Loucy (cell line): ENCODE data around the gene NTN5.
"Not testable (repeated sequence)": the region's sequence is repeated elsewhere in the genome, so short reads cannot be mapped to it uniquely, and the experiment has no call there.

ENCODE experiments used
- H2AFZ ChIP-seq: fragments of 200-600 bp; sonication (generic); 2 replicates; pipeline ENCODE4 v1.6.0; 2016; ENCODE audit warnings: antibody characterized with exemption, mild to moderate bottlenecking, low read length, moderate library complexity
- H3F3A ChIP-seq: fragments of 200-600 bp; 2 replicates; pipeline ENCODE4 v1.6.0; 2016; ENCODE audit warnings: antibody characterized with exemption, low read depth, mild to moderate bottlenecking
- H3K27me3 ChIP-seq: fragments of 200-600 bp; sonication (generic); 2 replicates; pipeline ENCODE4 v1.6.1; 2014; ENCODE audit warnings: low read length, mild to moderate bottlenecking; ENCODE audit not compliant: insufficient read depth, poor library complexity, severe bottlenecking
- H3K36me3 ChIP-seq: fragments of 200-600 bp; sonication (generic); 2 replicates; pipeline ENCODE4 v1.6.1; 2016; ENCODE audit warnings: low read length; ENCODE audit not compliant: insufficient read depth
- H3K4me1 ChIP-seq: fragments of 200-600 bp; sonication (generic); 2 replicates; pipeline ENCODE4 v1.5.1; 2014; ENCODE audit warnings: low read length, mild to moderate bottlenecking; ENCODE audit not compliant: insufficient read depth, poor library complexity, severe bottlenecking
- H3K4me2 ChIP-seq: fragments of 200-600 bp; sonication (generic); 2 replicates; pipeline ENCODE4 v1.6.0; 2014; ENCODE audit warnings: antibody characterized with exemption, low read length, low read depth, mild to moderate bottlenecking; ENCODE audit not compliant: poor library complexity, severe bottlenecking
- H3K4me3 ChIP-seq: fragments of 200-600 bp; sonication (generic); 2 replicates; pipeline ENCODE4 v1.5.1; 2014; ENCODE audit warnings: low read length, mild to moderate bottlenecking, mixed read lengths; ENCODE audit not compliant: poor library complexity, severe bottlenecking
- H3K79me2 ChIP-seq: fragments of 200-600 bp; sonication (generic); 2 replicates; pipeline ENCODE4 v1.6.1; 2014; ENCODE audit warnings: low read length; ENCODE audit not compliant: insufficient read depth
- H3K9ac ChIP-seq: fragments of 200-600 bp; sonication (generic); 2 replicates; pipeline ENCODE4 v1.6.0; 2014; ENCODE audit warnings: mild to moderate bottlenecking, low read depth, low read length, moderate library complexity; ENCODE audit not compliant: poor library complexity, severe bottlenecking
- H3K9me2 ChIP-seq: fragments of 200-600 bp; sonication (generic); replicated peaks from 2 replicates; pipeline ENCODE4 v1.6.1; 2016; ENCODE audit warnings: low read depth, low read length, mixed read lengths
- H3K9me3 ChIP-seq: fragments of 200-600 bp; sonication (generic); 2 replicates; pipeline ENCODE4 v1.6.1; 2014; ENCODE audit warnings: mild to moderate bottlenecking, antibody characterized with exemption, low read length, low read depth; ENCODE audit not compliant: insufficient read depth
- H4K20me1 ChIP-seq: fragments of 200-600 bp; sonication (generic); 2 replicates; pipeline ENCODE4 v1.6.0; 2014; ENCODE audit warnings: antibody characterized with exemption, low read length, mild to moderate bottlenecking; ENCODE audit not compliant: insufficient read depth, poor library complexity, severe bottlenecking
- CTCF ChIP-seq: fragments of 200-600 bp; sonication (generic); conservative IDR thresholded peaks from 2 replicates; pipeline ENCODE4 v1.5.1; 2014; ENCODE audit warnings: mild to moderate bottlenecking, antibody characterized with exemption, low read length
- EZH2phosphoT487 ChIP-seq: fragments of 200-600 bp; IDR thresholded peaks from 2 replicates; pipeline ENCODE4 v1.6.1; 2018; ENCODE audit warnings: antibody characterized with exemption, mild to moderate bottlenecking, moderate library complexity, borderline replicate concordance

NTN5 gene

GRCh38 chr19:48681127-48681470 is 8.3 kb upstream of the NTN5 start:
- Histone ChIP-seq H3K9me2 (no peaks in the 10 kb centered on the region), H3K79me2 (no peaks in the 10 kb centered on the region), H3K4me3 (no peak overlapping the region), H4K20me1 (no peaks in the 10 kb centered on the region), H3K9ac (no peak overlapping the region), H3K9me3 (no peaks in the 10 kb centered on the region), H3F3A (no peaks in the 10 kb centered on the region), H3K36me3 (no peaks in the 10 kb centered on the region), H3K4me2 (no peak overlapping the region), H2AFZ (no peak overlapping the region), H3K27me3 (no peaks in the 10 kb centered on the region), H3K4me1 (peaks cover 5% of the 10 kb centered on the region)
- TF ChIP-seq EZH2phosphoT487 (no peak), CTCF (no peak)

DNA sequence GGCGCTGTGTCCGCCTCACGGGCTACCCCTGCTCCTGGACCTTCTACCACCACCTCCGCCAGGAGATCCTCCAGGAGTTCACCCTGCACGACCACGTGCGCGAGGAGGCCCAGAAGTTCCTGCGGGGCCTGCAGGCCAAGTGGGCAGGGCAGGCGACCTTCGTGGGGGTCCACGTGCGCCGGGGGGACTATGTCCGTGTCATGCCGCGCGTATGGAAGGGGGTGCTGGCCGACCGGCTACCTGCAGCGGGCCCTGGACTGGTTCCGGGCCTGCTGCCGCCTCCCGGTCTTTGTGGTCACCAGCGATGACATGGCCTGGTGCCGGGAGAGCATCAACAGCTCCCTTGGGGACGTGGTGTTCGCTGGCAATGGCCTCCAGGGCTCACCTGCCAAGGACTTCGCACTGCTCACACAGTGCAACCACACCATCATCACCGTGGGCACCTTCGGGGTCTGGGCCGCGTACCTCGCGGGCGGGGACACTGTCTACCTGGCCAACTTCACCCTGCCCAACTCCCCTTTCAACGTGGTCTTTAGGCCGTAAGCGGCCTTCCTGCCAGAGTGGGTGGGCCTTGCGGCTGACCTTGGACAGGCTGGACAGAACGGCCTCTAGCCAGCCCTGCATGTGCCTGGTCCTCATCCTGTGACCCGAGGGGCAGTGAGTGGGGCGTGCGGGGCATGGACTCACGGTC is 7.8 kb upstream of the NTN5 start:
- H3K9me3 ChIP-seq, result no peaks in the 10 kb centered on the region
- H3K4me3 ChIP-seq, result no peak overlapping the region
- no peaks in the 10 kb centered on the region for H4K20me1 ChIP-seq
- H3K79me2 ChIP-seq, result no peaks in the 10 kb centered on the region
- H3K36me3 ChIP-seq, result no peaks in the 10 kb centered on the region
- H3K4me1 ChIP-seq, result peaks cover 5% of the 10 kb centered on the region
- no peak overlapping the region for H3K4me2 ChIP-seq
- H2AFZ ChIP-seq, result no peak overlapping the region
- no peaks in the 10 kb centered on the region for H3K27me3 ChIP-seq
- TF ChIP-seq CTCF (no peak), EZH2phosphoT487 (no peak)
- no peak overlapping the region for H3K9ac ChIP-seq
- no peaks in the 10 kb centered on the region for H3K9me2 ChIP-seq
- H3F3A ChIP-seq, result no peaks in the 10 kb centered on the region

GRCh38 chr19:48680006-48680405 is 7.2 kb upstream of the NTN5 start:
- H3K9me3 ChIP-seq, H3K36me3 ChIP-seq, H3K9me2 ChIP-seq, H3K4me2 ChIP-seq, H3K4me3 ChIP-seq, H3K27me3 ChIP-seq, H3K4me1 ChIP-seq, H3K9ac ChIP-seq, H4K20me1 ChIP-seq, H3F3A ChIP-seq, H2AFZ ChIP-seq, H3K79me2 ChIP-seq: not testable (repeated sequence)

DNA sequence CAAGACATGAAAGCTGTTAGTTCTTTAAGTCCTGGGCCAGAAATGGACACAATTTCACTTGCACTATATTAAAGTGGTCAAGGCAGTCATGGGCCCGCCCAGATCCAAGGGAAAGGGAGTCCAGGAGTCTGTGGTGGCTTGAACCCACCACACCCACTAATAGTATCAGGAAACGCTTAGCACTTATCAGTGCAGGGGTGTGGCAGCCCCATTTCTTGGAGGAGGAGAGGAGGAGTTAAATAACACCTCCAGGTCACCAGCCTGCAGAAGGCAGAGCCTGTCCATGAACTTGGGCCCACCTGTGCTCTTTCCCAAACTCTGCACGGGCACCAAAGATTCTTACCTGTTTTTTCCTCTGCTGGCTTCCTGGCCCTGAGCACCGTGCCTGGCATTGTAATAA is 5.4 kb upstream of the NTN5 start:
- Histone ChIP-seq H3F3A (no peaks in the 10 kb centered on the region), H3K9me2 (no peaks in the 10 kb centered on the region), H3K79me2 (no peaks in the 10 kb centered on the region), H4K20me1 (no peaks in the 10 kb centered on the region), H3K36me3 (no peaks in the 10 kb centered on the region), H3K9ac (no peak overlapping the region), H3K4me1 (peaks cover 5% of the 10 kb centered on the region), H2AFZ (no peak overlapping the region), H3K27me3 (no peaks in the 10 kb centered on the region), H3K9me3 (no peaks in the 10 kb centered on the region), H3K4me2 (no peak overlapping the region), H3K4me3 (no peak overlapping the region)
- TF ChIP-seq EZH2phosphoT487 (no peak), CTCF (no peak)
